NT2/D1 (cell line): ENCODE results near the gene ABL1.

Experiments
- SUZ12 ChIP-seq: IDR thresholded peaks from 2 replicates; pipeline ENCODE4 v1.6.1; 2011; ENCODE audit not compliant: insufficient read length, insufficient read depth; ENCODE audit errors: extremely low read depth
- ZNF274 ChIP-seq: IDR thresholded peaks from 2 replicates; pipeline ENCODE4 v1.6.1; 2011; ENCODE audit warnings: mild to moderate bottlenecking, low read depth, low read length

GRCh38 chr9:130882696-130883225 lies 47.7 kb downstream of the ABL1 start:
- TF ChIP-seq ZNF274 (no peak), SUZ12 (no peak)
